ENCODE measurements around the gene AMD1.
"Not testable (repeated sequence)": the region's sequence is repeated elsewhere in the genome, so short reads cannot be mapped to it uniquely, and the experiment has no call there.

Gene AMD1

GRCh38 chr6:110873981-110874879 is at the start of gene AMD1:
Gene AMD1, plus strand, starts transcription at chr6:110874785. Its CDS starts 321 bp downstream, at chr6:110875106.
- Histone ChIP-seq H3K36me3 (ENCODE audit: control insufficient read depth in 1 of 2, insufficient read depth in 2 of 2, low read length in 2 of 2) (no peaks in the 10 kb centered on the region), H3K4me1 (ENCODE audit: control insufficient read depth in 1 of 2, insufficient read depth in 2 of 2, low read length in 2 of 2) (peaks cover 23 to 27% of the 10 kb centered on the region in 2 donors), H3K9ac (ENCODE audit: low read depth in 1 of 2, low read length in 2 of 2) (peak within 1 kb of the TSS; percentile 73 to 91), H3K27me3 (ENCODE audit: control insufficient read depth in 1 of 2, insufficient read depth in 2 of 2, low read length in 2 of 2) (no peaks in the 10 kb centered on the region), H3K27ac (ENCODE audit: low read depth, low read length) (peak within 1 kb of the TSS; percentile 91), H3K9me3 (ENCODE audit: control insufficient read depth in 1 of 2, low read length in 2 of 2) (no peaks in the 10 kb centered on the region), H3K4me3 (ENCODE audit: low read depth in 1 of 2, low read length in 2 of 2) (peak within 1 kb of the TSS; percentile 93 to 95)

- H3K36me3 ChIP-seq (ENCODE audit: control insufficient read depth in 1 of 2, insufficient read depth in 2 of 2, low read length in 2 of 2): no peaks in the 10 kb centered on the region
- no peaks in the 10 kb centered on the region for H3K9me3 ChIP-seq (ENCODE audit: control insufficient read depth in 1 of 2, low read length in 2 of 2)
- no peak overlapping the region for H3K4me3 ChIP-seq (ENCODE audit: low read depth in 1 of 2, low read length in 2 of 2)
- H3K9ac ChIP-seq (ENCODE audit: low read depth in 1 of 2, low read length in 2 of 2): no peak overlapping the region
- no peaks in the 10 kb centered on the region for H3K27me3 ChIP-seq (ENCODE audit: control insufficient read depth in 1 of 2, insufficient read depth in 2 of 2, low read length in 2 of 2)
- H3K4me1 ChIP-seq (ENCODE audit: control insufficient read depth in 1 of 2, insufficient read depth in 2 of 2, low read length in 2 of 2): peaks cover 0 to 2% of the 10 kb centered on the region in 2 donors
- no peak overlapping the region for H3K27ac ChIP-seq (ENCODE audit: low read depth, low read length)
Observed at GRCh38 chr6:110826236-110827129, 48.1 kb upstream of the AMD1 start.

GRCh38 chr6:110828396-110828795 is 46.2 kb upstream of the AMD1 start:
- Histone ChIP-seq H3K4me1 (ENCODE audit: control insufficient read depth in 1 of 2, insufficient read depth in 2 of 2, low read length in 2 of 2) (no peaks in the 10 kb centered on the region), H3K36me3 (ENCODE audit: control insufficient read depth in 1 of 2, insufficient read depth in 2 of 2, low read length in 2 of 2) (no peaks in the 10 kb centered on the region), H3K9me3 (ENCODE audit: control insufficient read depth in 1 of 2, low read length in 2 of 2) (no peaks in the 10 kb centered on the region), H3K27ac (ENCODE audit: low read depth, low read length) (no peak overlapping the region), H3K4me3 (ENCODE audit: low read depth in 1 of 2, low read length in 2 of 2) (no peak overlapping the region), H3K27me3 (ENCODE audit: control insufficient read depth in 1 of 2, insufficient read depth in 2 of 2, low read length in 2 of 2) (no peaks in the 10 kb centered on the region), H3K9ac (ENCODE audit: low read depth in 1 of 2, low read length in 2 of 2) (no peak overlapping the region)

GRCh38 chr6:110831405-110831804 is 43.2 kb upstream of the AMD1 start:
- no peaks in the 10 kb centered on the region for H3K9me3 ChIP-seq (ENCODE audit: control insufficient read depth in 1 of 2, low read length in 2 of 2)
- H3K27me3 ChIP-seq (ENCODE audit: control insufficient read depth in 1 of 2, insufficient read depth in 2 of 2, low read length in 2 of 2): no peaks in the 10 kb centered on the region
- H3K4me3 ChIP-seq (ENCODE audit: low read depth in 1 of 2, low read length in 2 of 2): no peak overlapping the region
- no peaks in the 10 kb centered on the region for H3K4me1 ChIP-seq (ENCODE audit: control insufficient read depth in 1 of 2, insufficient read depth in 2 of 2, low read length in 2 of 2)
- no peak overlapping the region for H3K27ac ChIP-seq (ENCODE audit: low read depth, low read length)
- no peak overlapping the region for H3K9ac ChIP-seq (ENCODE audit: low read depth in 1 of 2, low read length in 2 of 2)
- H3K36me3 ChIP-seq (ENCODE audit: control insufficient read depth in 1 of 2, insufficient read depth in 2 of 2, low read length in 2 of 2): no peaks in the 10 kb centered on the region

GRCh38 chr6:110833831-110834230 is 40.8 kb upstream of the AMD1 start:
- no peaks in the 10 kb centered on the region for H3K9me3 ChIP-seq (ENCODE audit: control insufficient read depth in 1 of 2, low read length in 2 of 2)
- H3K36me3 ChIP-seq (ENCODE audit: control insufficient read depth in 1 of 2, insufficient read depth in 2 of 2, low read length in 2 of 2): no peaks in the 10 kb centered on the region
- no peak overlapping the region for H3K4me3 ChIP-seq (ENCODE audit: low read depth in 1 of 2, low read length in 2 of 2)
- H3K9ac ChIP-seq (ENCODE audit: low read depth in 1 of 2, low read length in 2 of 2): no peak overlapping the region
- no peaks in the 10 kb centered on the region for H3K4me1 ChIP-seq (ENCODE audit: control insufficient read depth in 1 of 2, insufficient read depth in 2 of 2, low read length in 2 of 2)
- H3K27me3 ChIP-seq (ENCODE audit: control insufficient read depth in 1 of 2, insufficient read depth in 2 of 2, low read length in 2 of 2): no peaks in the 10 kb centered on the region
- H3K27ac ChIP-seq (ENCODE audit: low read depth, low read length): no peak overlapping the region

- H3K36me3 ChIP-seq (ENCODE audit: control insufficient read depth in 1 of 2, insufficient read depth in 2 of 2, low read length in 2 of 2); H3K4me3 ChIP-seq (ENCODE audit: low read depth in 1 of 2, low read length in 2 of 2); H3K4me1 ChIP-seq (ENCODE audit: control insufficient read depth in 1 of 2, insufficient read depth in 2 of 2, low read length in 2 of 2); H3K27ac ChIP-seq (ENCODE audit: low read depth, low read length); H3K9ac ChIP-seq (ENCODE audit: low read depth in 1 of 2, low read length in 2 of 2); H3K9me3 ChIP-seq (ENCODE audit: control insufficient read depth in 1 of 2, low read length in 2 of 2); H3K27me3 ChIP-seq (ENCODE audit: control insufficient read depth in 1 of 2, insufficient read depth in 2 of 2, low read length in 2 of 2): not testable (repeated sequence)
Observed at GRCh38 chr6:110835751-110836150, 38.8 kb upstream of the AMD1 start.

GRCh38 chr6:110841266-110841665 is 33.3 kb upstream of the AMD1 start:
- H3K9ac ChIP-seq (ENCODE audit: low read depth in 1 of 2, low read length in 2 of 2): no peak overlapping the region
- H3K27ac ChIP-seq (ENCODE audit: low read depth, low read length): no peak overlapping the region
- H3K4me3 ChIP-seq (ENCODE audit: low read depth in 1 of 2, low read length in 2 of 2): no peak overlapping the region
- H3K36me3 ChIP-seq (ENCODE audit: control insufficient read depth in 1 of 2, insufficient read depth in 2 of 2, low read length in 2 of 2): no peaks in the 10 kb centered on the region
- H3K27me3 ChIP-seq (ENCODE audit: control insufficient read depth in 1 of 2, insufficient read depth in 2 of 2, low read length in 2 of 2): no peaks in the 10 kb centered on the region
- no peaks in the 10 kb centered on the region for H3K9me3 ChIP-seq (ENCODE audit: control insufficient read depth in 1 of 2, low read length in 2 of 2)
- no peaks in the 10 kb centered on the region for H3K4me1 ChIP-seq (ENCODE audit: control insufficient read depth in 1 of 2, insufficient read depth in 2 of 2, low read length in 2 of 2)

- Histone ChIP-seq H3K9me3 (ENCODE audit: control insufficient read depth in 1 of 2, low read length in 2 of 2) (no peaks in the 10 kb centered on the region), H3K27ac (ENCODE audit: low read depth, low read length) (no peak overlapping the region), H3K4me3 (ENCODE audit: low read depth in 1 of 2, low read length in 2 of 2) (no peak overlapping the region), H3K4me1 (ENCODE audit: control insufficient read depth in 1 of 2, insufficient read depth in 2 of 2, low read length in 2 of 2) (no peaks in the 10 kb centered on the region), H3K9ac (ENCODE audit: low read depth in 1 of 2, low read length in 2 of 2) (no peak overlapping the region), H3K27me3 (ENCODE audit: control insufficient read depth in 1 of 2, insufficient read depth in 2 of 2, low read length in 2 of 2) (no peaks in the 10 kb centered on the region), H3K36me3 (ENCODE audit: control insufficient read depth in 1 of 2, insufficient read depth in 2 of 2, low read length in 2 of 2) (no peaks in the 10 kb centered on the region)
Observed at GRCh38 chr6:110849781-110850180, 24.8 kb upstream of the AMD1 start.

GRCh38 chr6:110852773-110853172 is 21.8 kb upstream of the AMD1 start:
- Histone ChIP-seq H3K4me1 (ENCODE audit: control insufficient read depth in 1 of 2, insufficient read depth in 2 of 2, low read length in 2 of 2) (no peaks in the 10 kb centered on the region), H3K27me3 (ENCODE audit: control insufficient read depth in 1 of 2, insufficient read depth in 2 of 2, low read length in 2 of 2) (no peaks in the 10 kb centered on the region), H3K9me3 (ENCODE audit: control insufficient read depth in 1 of 2, low read length in 2 of 2) (no peaks in the 10 kb centered on the region), H3K4me3 (ENCODE audit: low read depth in 1 of 2, low read length in 2 of 2) (no peak overlapping the region), H3K27ac (ENCODE audit: low read depth, low read length) (no peak overlapping the region), H3K36me3 (ENCODE audit: control insufficient read depth in 1 of 2, insufficient read depth in 2 of 2, low read length in 2 of 2) (no peaks in the 10 kb centered on the region), H3K9ac (ENCODE audit: low read depth in 1 of 2, low read length in 2 of 2) (no peak overlapping the region)

Data from duodenal mucosa (tissue), 2 donors.